OCI-LY7 (cell line): ENCODE measurements around the gene CEP72. TPM values are rescaled to one million over a fixed set of nuclear protein-coding genes. Genes with fewer than 3 reads are reported as not detected.

Experiments
- BruUV-seq: library from RNA; stranded (reverse); fragments of 400-500 nt; replicated peaks from 2 replicates; lab custom pipeline; 2021; lab: Mats Ljungman, UMichigan
- CTCF ChIA-PET: fragments of 300-600 bp; sonication (Branson Sonifier 250); formaldehyde crosslinking; loops from one replicate; lab custom pipeline; 2022; ENCODE audit warnings: antibody characterized with exemption; ENCODE audit not compliant: unreplicated experiment; lab: Charles Lee
- POLR2A ChIA-PET: fragments of 300-600 bp; sonication (Branson Sonifier 250); formaldehyde crosslinking; loops from one replicate; lab custom pipeline; 2022; ENCODE audit warnings: antibody characterized with exemption; lab: Charles Lee
- DNase-seq: peaks from one replicate; pipeline ENCODE4 v3.0.0-alpha.2; 2015; ENCODE audit warnings: low spot score
- H2AFZ ChIP-seq: fragments of 200-600 bp; sonication (generic), shearing (Covaris generic); 2 replicates; pipeline ENCODE4 v1.6.1; 2014; ENCODE audit warnings: mild to moderate bottlenecking, antibody characterized with exemption, low read length, moderate library complexity
- H3K27ac ChIP-seq: fragments of 200-600 bp; sonication (generic); 2 replicates; pipeline ENCODE4 v1.5.1; 2014; ENCODE audit warnings: mixed run types, low read depth, mild to moderate bottlenecking, moderate library complexity, low read length, inconsistent platforms; ENCODE audit not compliant: poor library complexity, severe bottlenecking
- H3K36me3 ChIP-seq: fragments of 200-600 bp; sonication (generic); 2 replicates; pipeline ENCODE4 v1.6.1; 2014; ENCODE audit warnings: mild to moderate bottlenecking, antibody characterized with exemption, low read length, moderate library complexity, mixed read lengths; ENCODE audit not compliant: insufficient read depth
- H3K4me1 ChIP-seq: fragments of 200-600 bp; sonication (generic); 2 replicates; pipeline ENCODE4 v1.5.1; 2014; ENCODE audit warnings: mild to moderate bottlenecking, low read length; ENCODE audit not compliant: insufficient read depth, poor library complexity, severe bottlenecking
- H3K4me2 ChIP-seq: fragments of 200-600 bp; sonication (generic); 2 replicates; pipeline ENCODE4 v1.6.1; 2014; ENCODE audit warnings: mild to moderate bottlenecking, low read length
- H3K4me3 ChIP-seq: fragments of 200-600 bp; sonication (generic); 2 replicates; pipeline ENCODE4 v1.5.1; 2014; ENCODE audit warnings: mild to moderate bottlenecking, low read depth, low read length; ENCODE audit not compliant: poor library complexity, severe bottlenecking
- H3K79me2 ChIP-seq: fragments of 200-600 bp; sonication (generic); 2 replicates; pipeline ENCODE4 v1.6.1; 2016; ENCODE audit warnings: low read depth, mild to moderate bottlenecking, low read length, moderate library complexity, mixed read lengths; ENCODE audit not compliant: insufficient read depth
- H3K9me2 ChIP-seq: fragments of 200-600 bp; sonication (generic); 2 replicates; pipeline ENCODE4 v1.6.1; 2016; ENCODE audit warnings: mild to moderate bottlenecking, low read length, mixed read lengths; ENCODE audit not compliant: insufficient read depth
- H3K9me3 ChIP-seq: fragments of 200-600 bp; sonication (generic); 2 replicates; pipeline ENCODE4 v1.6.1; 2014; ENCODE audit warnings: mild to moderate bottlenecking, mixed run types, low read length, mixed read lengths
- H4K20me1 ChIP-seq: fragments of 200-600 bp; sonication (generic); 2 replicates; pipeline ENCODE4 v1.6.1; 2014; ENCODE audit warnings: mild to moderate bottlenecking, antibody characterized with exemption, low read length, moderate library complexity, mixed read lengths; ENCODE audit not compliant: insufficient read depth
- CTCF ChIP-seq: fragments of 200-600 bp; sonication (generic); conservative IDR thresholded peaks from 2 replicates; pipeline ENCODE4 v1.5.1; 2014; ENCODE audit warnings: mild to moderate bottlenecking, antibody characterized with exemption, low read length, moderate library complexity, mixed read lengths
- EZH2phosphoT487 ChIP-seq: fragments of 200-600 bp; sonication (generic); IDR thresholded peaks from 2 replicates; pipeline ENCODE4 v1.6.1; 2018; ENCODE audit warnings: low read depth, borderline replicate concordance, mild to moderate bottlenecking, mixed run types, antibody characterized with exemption, low read length, moderate library complexity, mixed read lengths
- intact Hi-C: fragments of 100-400 bp; cut with micrococcal nuclease; formaldehyde crosslinking; loops from one replicate; pipeline ENCODE4 v1.10.0; 2022; ENCODE audit not compliant: unreplicated experiment
- total RNA-seq, 2 experiments: library from RNA; depleted of rRNA in 1 of 2; stranded (reverse); fragments of >200 nt in 1 of 2; shearing (Covaris generic) in 1 of 2; gene quantifications; 2 replicates each; pipeline ENCODE4 v1.2.3, GENCODE V29; 2014 to 2022

CEP72 gene
- total RNA-seq, 2 experiments from 2014 or later = 26.9 to 42.7 TPM

- peak overlapping the region; percentile 83 for H3K4me2 ChIP-seq
- peak overlapping the region; percentile 33; the same call in 1 of the 2 replicates for H2AFZ ChIP-seq
- H3K9me3 ChIP-seq = peaks cover 31% of the 10 kb centered on the region
- POLR2A ChIA-PET = interaction anchor here (0.8 to 1.0 kb wide), 3 partner anchors 8 to 68 kb away, joined by 3 read pairs; no protein-coding TSS in a partner anchor
- H3K4me3 ChIP-seq = peak overlapping the region; percentile 97
- H3K27ac ChIP-seq = peak overlapping the region; percentile 20
- peaks cover 49% of the 10 kb centered on the region for H3K79me2 ChIP-seq
- CTCF ChIA-PET = no interaction called here
- DNase-seq = peak; percentile 35
- no peaks in the 10 kb centered on the region for H4K20me1 ChIP-seq
- TF ChIP-seq CTCF (no peak), EZH2phosphoT487 (no peak)
- intact Hi-C loops = loop anchor here (1.0 to 10.0 kb wide), 2 partner anchors 68 to 138 kb away; no protein-coding TSS in a partner anchor
- TSS peak; percentile 51 for BruUV-seq
- H3K36me3 ChIP-seq = peaks cover 42% of the 10 kb centered on the region
- no peaks in the 10 kb centered on the region for H3K9me2 ChIP-seq
- peaks cover 13% of the 10 kb centered on the region for H3K4me1 ChIP-seq
These were observed 621 bp downstream of the CEP72 start for GRCh38 chr5:612498-613424.

DNA sequence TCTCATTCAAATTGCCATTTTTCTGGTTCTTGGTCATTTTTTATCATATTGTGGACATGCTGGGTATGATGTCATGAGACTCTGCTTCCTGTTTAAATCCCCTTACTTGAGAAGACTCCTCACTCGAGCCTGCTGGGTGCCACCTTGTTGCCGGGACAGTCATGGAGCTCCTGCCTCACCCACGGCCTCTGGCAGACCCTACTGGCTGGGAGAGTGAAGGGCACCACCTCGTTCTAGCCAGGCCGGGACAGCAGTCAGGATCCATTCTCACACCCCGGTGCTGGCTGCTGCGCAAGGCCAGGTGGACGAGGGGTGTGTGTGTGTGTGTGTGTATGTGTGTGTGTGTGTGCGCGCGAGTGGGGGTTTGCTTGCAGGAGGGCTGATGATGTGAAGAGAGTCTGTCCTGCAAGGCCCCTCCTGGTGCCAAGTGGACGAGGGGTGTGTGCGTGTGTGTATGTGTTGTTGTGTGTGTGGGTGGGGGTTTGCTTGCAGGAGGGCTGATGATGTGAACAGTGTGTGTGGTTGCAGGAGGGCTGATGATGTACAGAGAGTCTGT is 4.4 kb downstream of the CEP72 start:
- ChIA-PET POLR2A (no interaction called here), CTCF (no interaction called here)
- peaks cover 1% of the 10 kb centered on the region for H3K4me1 ChIP-seq
- intact Hi-C loops = loop anchor here (10.0 kb wide), 1 partner anchor 142 kb away; no protein-coding TSS in a partner anchor
- no peak for DNase-seq
- H3K36me3 ChIP-seq = peaks cover 80% of the 10 kb centered on the region
- H2AFZ ChIP-seq = no peak overlapping the region
- TF ChIP-seq CTCF (no peak), EZH2phosphoT487 (no peak)
- peaks cover 49% of the 10 kb centered on the region for H3K79me2 ChIP-seq
- H3K4me2 ChIP-seq = no peak overlapping the region
- no TSS peak for BruUV-seq
- no peak overlapping the region for H3K27ac ChIP-seq
- H3K9me3 ChIP-seq = peaks cover 31% of the 10 kb centered on the region
- no peaks in the 10 kb centered on the region for H3K9me2 ChIP-seq
- H3K4me3 ChIP-seq = no peak overlapping the region
- H4K20me1 ChIP-seq = no peaks in the 10 kb centered on the region
